Stimulated activated CD8-positive, alpha-beta memory T cell treated with anti-CD3 and anti-CD28 coated beads, Interleukin-2, amount 100 ng/mL, for 48 hours (primary cell): ENCODE measurements around the gene CUL1.

Experiments
- DNase-seq, 2 donors: peaks; one replicate each; pipeline ENCODE4 v3.0.0-alpha.2; 2020; ENCODE audit warnings: low read depth in 2 of 2

CUL1 gene

GRCh38 chr7:148850564-148850963 lies 151.9 kb downstream of the CUL1 start:
- no peak for DNase-seq
